ELR (cell line): ENCODE results near the gene GCSH.

Experiments used
- DNase-seq: peaks from one replicate; pipeline ENCODE4 v3.0.0-alpha.2; 2015; ENCODE audit warnings: low read depth

The GCSH gene

GRCh38 chr16:81041696-81042095 is 54.5 kb downstream of the GCSH start:
- no peak for DNase-seq

DNA sequence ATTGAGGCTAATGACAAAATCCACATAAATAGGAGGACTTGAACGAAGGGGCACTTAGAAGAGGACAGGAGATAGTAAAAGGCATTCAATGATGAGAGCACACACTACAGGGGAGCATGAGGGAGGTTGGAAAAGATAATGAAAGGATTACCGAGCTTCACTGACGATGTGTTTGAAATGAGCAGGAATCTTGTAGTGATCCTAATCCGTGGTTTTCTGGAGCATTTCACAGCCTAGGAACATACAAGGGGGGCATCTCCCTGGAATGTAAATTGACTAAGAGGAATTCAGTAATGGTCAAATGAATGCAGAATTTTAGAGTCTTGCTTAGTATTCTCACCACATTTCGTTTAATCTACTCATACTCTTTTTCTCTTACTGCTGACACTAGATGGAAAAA is 55.4 kb downstream of the GCSH start:
- no peak for DNase-seq

- no peak for DNase-seq
Observed at GRCh38 chr16:81040131-81040530, 56.1 kb downstream of the GCSH start.

- peak; percentile 30 for DNase-seq
Observed at GRCh38 chr16:81036751-81037350, 59.3 kb downstream of the GCSH start.

DNA sequence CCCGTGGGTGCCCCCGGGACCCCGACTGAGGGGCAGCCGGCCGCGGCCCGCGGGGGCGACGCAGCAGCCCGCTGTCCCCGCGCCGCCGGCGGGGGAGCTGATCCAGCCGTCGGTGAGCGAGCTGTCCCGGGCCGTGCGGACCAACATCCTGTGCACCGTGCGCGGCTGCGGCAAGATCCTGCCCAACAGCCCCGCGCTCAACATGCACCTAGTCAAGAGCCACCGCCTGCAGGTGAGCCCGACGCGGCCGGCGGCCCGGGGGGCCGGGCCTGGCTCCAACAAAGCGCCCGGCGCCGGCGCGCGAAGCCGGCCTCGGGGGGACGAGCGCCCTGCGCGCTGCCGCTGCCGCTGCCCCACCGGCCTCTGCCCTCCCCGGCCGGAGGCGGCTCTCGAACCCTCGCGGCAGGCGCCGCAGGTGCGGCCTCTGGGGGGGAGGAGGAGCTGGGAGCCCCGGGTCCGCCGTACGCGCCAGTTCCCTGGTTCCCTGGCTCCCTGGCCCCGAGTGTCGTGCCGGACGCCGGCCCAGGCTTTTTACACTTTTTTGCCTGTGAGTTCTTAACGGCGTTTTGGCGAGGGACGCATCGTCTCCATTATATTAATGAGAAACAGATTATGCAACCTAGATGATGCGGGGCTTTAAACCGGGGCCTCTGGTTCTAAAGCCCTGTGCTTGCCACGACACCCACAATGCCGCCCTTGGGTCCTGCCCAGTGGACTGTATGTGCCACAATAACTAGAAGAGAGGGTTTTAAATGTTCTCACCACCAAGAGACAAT is 60.0 kb downstream of the GCSH start:
- DNase-seq: peak; percentile 60

- peak; percentile 88 for DNase-seq
Observed at GRCh38 chr16:81035398-81035974, 60.7 kb downstream of the GCSH start, which contains the start of gene ATMIN. ATMIN (plus strand) TSS chr16:81035842; CDS start chr16:81035871, 29 bp downstream.
